DOHH2 (cell line): ENCODE data around the gene OR5AC2.

Source experiments
- H3F3A ChIP-seq: fragments of 200-600 bp; sonication (generic), shearing (Covaris generic); 2 replicates; pipeline ENCODE4 v1.6.0; 2016; ENCODE audit warnings: antibody characterized with exemption, mild to moderate bottlenecking; ENCODE audit not compliant: control insufficient read depth, insufficient read depth
- H3K27ac ChIP-seq: fragments of 200-600 bp; sonication (generic); 2 replicates; pipeline ENCODE4 v1.5.1; 2014; ENCODE audit warnings: low read depth, mild to moderate bottlenecking, low read length, moderate library complexity
- H3K27me3 ChIP-seq: fragments of 200-600 bp; sonication (generic); 2 replicates; pipeline ENCODE4 v1.6.1; 2014; ENCODE audit warnings: mild to moderate bottlenecking, low read length, mixed read lengths; ENCODE audit not compliant: control insufficient read depth
- H3K36me3 ChIP-seq: fragments of 200-600 bp; sonication (generic); 2 replicates; pipeline ENCODE4 v1.6.1; 2014; ENCODE audit warnings: mild to moderate bottlenecking, low read length, moderate library complexity, mixed read lengths; ENCODE audit not compliant: control insufficient read depth
- H3K4me1 ChIP-seq: fragments of 200-600 bp; sonication (generic); 2 replicates; pipeline ENCODE4 v1.6.1; 2014; ENCODE audit warnings: mild to moderate bottlenecking, low read length, mixed read lengths; ENCODE audit not compliant: control insufficient read depth
- H3K4me2 ChIP-seq: fragments of 200-600 bp; sonication (generic); 2 replicates; pipeline ENCODE4 v1.6.0; 2014; ENCODE audit warnings: mild to moderate bottlenecking, low read length, moderate library complexity
- H3K4me3 ChIP-seq: fragments of 200-600 bp; sonication (generic); 2 replicates; pipeline ENCODE4 v1.5.1; 2014; ENCODE audit warnings: mild to moderate bottlenecking, low read length, mixed read lengths
- H3K79me2 ChIP-seq: fragments of 200-600 bp; sonication (generic); 2 replicates; pipeline ENCODE4 v1.6.1; 2014; ENCODE audit warnings: mild to moderate bottlenecking, low read length, mixed read lengths; ENCODE audit not compliant: control insufficient read depth
- H3K9me2 ChIP-seq: fragments of 200-600 bp; sonication (generic); replicated peaks from 2 replicates; pipeline ENCODE4 v1.6.1; 2014; ENCODE audit warnings: mild to moderate bottlenecking, low read length, mixed read lengths; ENCODE audit not compliant: control insufficient read depth
- H3K9me3 ChIP-seq: fragments of 200-600 bp; sonication (generic); 2 replicates; pipeline ENCODE4 v1.6.1; 2014; ENCODE audit warnings: antibody characterized with exemption, low read length, mixed read lengths; ENCODE audit not compliant: control insufficient read depth, insufficient read depth
- H4K20me1 ChIP-seq: fragments of 200-600 bp; sonication (generic); 2 replicates; pipeline ENCODE4 v1.6.0; 2014; ENCODE audit warnings: low read depth, mild to moderate bottlenecking, antibody characterized with exemption, low read length, moderate library complexity; ENCODE audit not compliant: control insufficient read depth, insufficient read depth
- CTCF ChIP-seq: fragments of 200-600 bp; sonication (generic); IDR thresholded peaks from one replicate; pipeline ENCODE4 v1.5.1; 2014; ENCODE audit warnings: antibody characterized with exemption, mild to moderate bottlenecking, low read depth, low read length; ENCODE audit not compliant: poor library complexity, severe bottlenecking
- EZH2phosphoT487 ChIP-seq: fragments of 200-600 bp; sonication (generic); IDR thresholded peaks from 2 replicates; pipeline ENCODE4 v1.6.1; 2017; ENCODE audit warnings: borderline replicate concordance, mild to moderate bottlenecking, antibody characterized with exemption, low read length, moderate library complexity, mixed read lengths

Gene OR5AC2

GRCh38 chr3:98039322-98040024 is 47.5 kb upstream of the OR5AC2 start:
- Histone ChIP-seq H3K4me1 (peaks cover 3% of the 10 kb centered on the region), H3K27ac (no peak overlapping the region), H4K20me1 (no peaks in the 10 kb centered on the region), H3K36me3 (no peaks in the 10 kb centered on the region), H3K27me3 (peaks cover 7% of the 10 kb centered on the region; the same call in 1 of the 2 replicates), H3K79me2 (no peaks in the 10 kb centered on the region), H3K4me3 (peak overlapping the region; percentile 85), H3F3A (no peaks in the 10 kb centered on the region), H3K4me2 (peak overlapping the region; percentile 96), H3K9me2 (no peaks in the 10 kb centered on the region), H3K9me3 (no peaks in the 10 kb centered on the region)
- no peak for TF ChIP-seq EZH2phosphoT487
- TF ChIP-seq CTCF = peak; percentile 100

- H3K27ac ChIP-seq = no peak overlapping the region
- TF ChIP-seq CTCF = no peak
- no peak for TF ChIP-seq EZH2phosphoT487
Measured at GRCh38 chr3:98041350-98041749, 45.6 kb upstream of the OR5AC2 start.

GRCh38 chr3:98048586-98048985 is 38.4 kb upstream of the OR5AC2 start:
- peaks cover 4% of the 10 kb centered on the region; the same call in 1 of the 2 replicates for H3K27me3 ChIP-seq
- no peak for TF ChIP-seq CTCF
- no peak for TF ChIP-seq EZH2phosphoT487
- no peaks in the 10 kb centered on the region for H4K20me1 ChIP-seq
- no peaks in the 10 kb centered on the region for H3K9me3 ChIP-seq
- no peak overlapping the region for H3K4me3 ChIP-seq
- H3K36me3 ChIP-seq = no peaks in the 10 kb centered on the region
- no peaks in the 10 kb centered on the region for H3F3A ChIP-seq
- no peaks in the 10 kb centered on the region for H3K9me2 ChIP-seq
- H3K27ac ChIP-seq = no peak overlapping the region
- H3K4me2 ChIP-seq = no peak overlapping the region
- no peaks in the 10 kb centered on the region for H3K79me2 ChIP-seq
- no peaks in the 10 kb centered on the region for H3K4me1 ChIP-seq

More at GRCh38 chr3:98041350-98041749, 45.6 kb upstream of the OR5AC2 start:
- no peaks in the 10 kb centered on the region for H4K20me1 ChIP-seq
- H3K27me3 ChIP-seq = 0 out of 2 replicates have a peak, but pooled peaks cover 3% of the 10 kb centered on the region
- no peaks in the 10 kb centered on the region for H3K9me3 ChIP-seq
- peaks cover 3% of the 10 kb centered on the region for H3K4me1 ChIP-seq
- no peak overlapping the region for H3K4me3 ChIP-seq
- no peaks in the 10 kb centered on the region for H3K9me2 ChIP-seq
- H3K79me2 ChIP-seq = no peaks in the 10 kb centered on the region
- no peaks in the 10 kb centered on the region for H3F3A ChIP-seq
- H3K36me3 ChIP-seq = no peaks in the 10 kb centered on the region
- H3K4me2 ChIP-seq = no peak overlapping the region
